ENCODE results near the gene MACF1.
A peak's percentile ranks its signal among the peaks of the same experiment; 100 is the strongest.
"Not testable (repeated sequence)": the region's sequence is repeated elsewhere in the genome, so short reads cannot be mapped to it uniquely, and the experiment has no call there.

The MACF1 gene

DNA sequence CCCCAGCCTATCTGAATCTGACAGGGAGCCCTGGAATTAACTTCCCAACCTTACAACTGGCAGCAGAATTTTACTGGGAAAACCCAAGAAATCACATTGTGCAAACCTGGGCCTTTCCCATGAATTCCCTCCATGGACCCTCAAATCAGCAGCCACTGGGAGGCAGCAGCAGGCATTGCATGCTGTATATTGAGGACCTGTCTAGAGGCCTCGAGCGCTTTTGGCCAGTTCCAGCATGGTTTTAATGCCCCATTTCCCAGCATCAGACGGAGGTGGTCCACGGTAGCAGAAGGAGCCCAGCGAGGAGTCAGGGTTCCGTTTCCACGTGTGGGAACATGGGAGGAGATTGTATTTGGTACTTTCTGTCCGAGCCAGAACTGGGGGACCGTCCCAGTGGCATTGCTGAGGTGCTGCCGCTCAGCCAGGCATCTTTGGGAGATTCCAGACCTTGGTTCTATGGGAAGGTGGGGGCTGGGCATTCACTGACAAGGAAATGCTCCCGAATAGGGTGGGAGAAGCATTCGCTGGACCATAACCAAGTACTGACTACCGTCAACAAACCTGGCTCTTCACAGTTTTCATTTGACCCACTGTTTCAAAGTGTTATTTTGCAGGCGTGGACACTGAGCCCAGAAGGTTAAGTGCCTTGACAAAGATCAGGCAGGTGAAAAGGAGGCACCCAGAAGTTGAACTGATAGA lies 302.9 kb downstream of the MACF1 start:
- DNase-seq (ENCODE audit: insufficient read length, low spot score): no peak

DNA sequence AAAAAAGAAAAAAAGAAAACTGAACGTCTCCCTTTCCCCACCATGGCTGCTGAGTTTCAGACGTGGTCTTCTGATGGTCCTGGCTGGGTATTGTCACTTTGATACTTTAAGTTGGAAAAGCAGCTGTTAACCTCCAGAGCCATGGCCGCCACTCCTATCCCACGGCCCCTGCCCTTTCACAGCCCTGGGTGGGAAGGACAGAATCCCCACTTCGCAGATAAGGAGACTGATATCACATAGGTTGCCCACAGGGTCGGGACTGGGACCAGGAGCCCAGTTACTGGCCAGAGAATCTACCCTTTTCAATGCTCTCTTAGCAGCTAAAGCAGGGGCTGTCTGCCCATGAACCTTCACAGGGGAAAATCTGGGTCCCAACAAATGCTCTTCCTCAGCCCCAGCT lies 303.8 kb downstream of the MACF1 start:
- no peak for DNase-seq (ENCODE audit: insufficient read length, low spot score)
- FAIRE-seq: no peak
- TF ChIP-seq TAF1 (IDR thresholded peaks at IDR 0.05; ENCODE audit: low read depth, low read length) (no peak), PAX5 (IDR thresholded peaks at IDR 0.05; ENCODE audit: insufficient read depth, low read length, severe bottlenecking) (no peak), POU2F2 (IDR thresholded peaks at IDR 0.05; ENCODE audit: low read depth, low read length) (no peak), SPI1 (IDR thresholded peaks at IDR 0.05; ENCODE audit: low read depth, low read length) (no peak), POLR2A (IDR thresholded peaks at IDR 0.05; ENCODE audit: low read depth, low read length) (no peak), POLR2AphosphoS5 (IDR thresholded peaks at IDR 0.05; ENCODE audit: low read depth, low read length) (no peak)

More for the DNA sequence above, 302.9 kb downstream of the MACF1 start:
- FAIRE-seq: no peak
- TF ChIP-seq POLR2A (IDR thresholded peaks at IDR 0.05; ENCODE audit: low read depth, low read length) (no peak), PAX5 (IDR thresholded peaks at IDR 0.05; ENCODE audit: insufficient read depth, low read length, severe bottlenecking) (no peak), POU2F2 (IDR thresholded peaks at IDR 0.05; ENCODE audit: low read depth, low read length) (no peak), SPI1 (IDR thresholded peaks at IDR 0.05; ENCODE audit: low read depth, low read length) (no peak), TAF1 (IDR thresholded peaks at IDR 0.05; ENCODE audit: low read depth, low read length) (no peak), POLR2AphosphoS5 (IDR thresholded peaks at IDR 0.05; ENCODE audit: low read depth, low read length) (no peak)

DNA sequence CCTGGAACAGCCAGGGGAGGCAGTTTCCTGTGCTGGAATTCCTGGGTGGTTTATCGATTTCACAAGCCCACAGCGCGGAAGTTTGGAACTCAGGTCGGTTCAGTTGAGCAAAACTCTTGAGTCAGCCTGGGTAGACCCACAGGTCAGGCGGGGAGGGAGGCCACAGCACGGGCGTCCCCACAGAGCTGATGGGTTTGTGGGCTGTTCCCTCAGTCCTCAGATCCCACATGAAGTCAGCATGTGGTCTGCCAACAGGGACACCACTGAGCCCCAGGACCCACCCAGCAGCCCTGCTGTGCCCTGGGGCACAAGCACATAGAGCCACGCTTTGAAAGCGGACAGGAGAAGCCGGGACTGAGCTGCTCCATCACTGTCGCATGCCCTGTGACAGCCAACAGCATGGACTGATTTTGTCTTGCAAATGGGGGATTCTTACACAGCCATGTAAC lies 304.4 kb downstream of the MACF1 start:
- no peak for FAIRE-seq

GRCh38 chr1:39509360-39510009 lies 305.0 kb downstream of the MACF1 start:
- peak; percentile 46 for DNase-seq (ENCODE audit: insufficient read length, low spot score)
- TF ChIP-seq SPI1 (IDR thresholded peaks at IDR 0.05; ENCODE audit: low read depth, low read length) (0 out of 2 replicates have a peak, but pooled peaks have one; percentile 34), PAX5 (IDR thresholded peaks at IDR 0.05; ENCODE audit: insufficient read depth, low read length, severe bottlenecking) (no peak)
- peak; percentile 98 for FAIRE-seq

More for the DNA sequence above, 304.4 kb downstream of the MACF1 start:
- peak; percentile 53 for DNase-seq (ENCODE audit: insufficient read length, low spot score)
- TF ChIP-seq POLR2A (IDR thresholded peaks at IDR 0.05; ENCODE audit: low read depth, low read length): no peak
- TF ChIP-seq SPI1 (IDR thresholded peaks at IDR 0.05; ENCODE audit: low read depth, low read length): no peak
- no peak for TF ChIP-seq POU2F2 (IDR thresholded peaks at IDR 0.05; ENCODE audit: low read depth, low read length)
- TF ChIP-seq PAX5 (IDR thresholded peaks at IDR 0.05; ENCODE audit: insufficient read depth, low read length, severe bottlenecking): no peak

DNA sequence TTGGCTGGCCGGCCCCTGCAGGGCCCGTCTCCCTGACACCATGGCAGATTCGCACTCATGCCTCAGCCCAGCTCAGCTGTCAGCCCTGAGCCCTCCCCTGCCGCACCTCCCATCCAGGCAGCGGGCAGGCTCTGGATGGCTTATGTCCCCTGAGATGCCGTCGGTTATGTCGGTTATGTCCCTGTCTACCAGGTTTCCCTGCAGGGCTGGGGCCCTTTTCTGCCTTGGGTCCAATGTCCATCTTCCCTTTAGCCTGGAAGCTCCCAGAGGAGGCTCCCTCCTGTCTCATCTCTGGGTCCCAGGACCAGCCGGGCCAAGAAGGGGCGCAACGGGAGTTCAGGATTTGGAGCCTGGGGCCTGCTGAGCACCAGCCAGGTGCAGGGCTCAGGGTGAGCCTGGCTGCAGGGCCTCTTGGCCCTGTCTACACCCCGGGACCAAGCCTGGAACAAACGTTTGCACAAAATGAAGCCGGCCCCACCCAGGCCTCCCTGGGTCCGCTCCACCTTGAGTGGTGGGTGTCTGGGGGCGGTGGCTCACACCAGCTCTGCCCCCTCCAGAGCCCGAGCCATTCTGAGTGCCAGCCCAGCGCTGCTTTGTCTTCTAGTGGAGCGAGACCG lies 306.2 kb downstream of the MACF1 start:
- not testable (repeated sequence) for DNase-seq (ENCODE audit: insufficient read length, low spot score); FAIRE-seq

DNA sequence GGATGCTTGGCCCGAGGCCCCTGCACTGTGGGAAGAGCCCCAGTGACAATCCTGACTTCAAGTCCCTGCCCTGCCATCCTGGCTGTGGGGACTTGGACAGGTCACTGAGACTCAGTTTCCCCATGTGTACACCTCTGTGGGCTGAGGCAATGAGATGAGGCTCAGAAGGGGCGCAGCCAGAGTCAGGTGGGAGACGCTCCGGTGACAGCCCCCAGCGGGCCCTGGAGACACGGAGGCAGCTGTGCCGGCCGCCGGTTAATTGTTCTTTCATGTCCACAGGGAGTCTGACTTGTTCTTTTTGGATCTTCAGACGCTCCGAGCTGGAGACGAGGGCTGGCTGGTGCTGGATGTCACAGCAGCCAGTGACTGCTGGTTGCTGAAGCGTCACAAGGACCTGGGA lies 307.0 kb downstream of the MACF1 start:
- FAIRE-seq: peak; percentile 33
- not testable (repeated sequence) for DNase-seq (ENCODE audit: insufficient read length, low spot score)

GRCh38 chr1:39512234-39512847 lies 307.8 kb downstream of the MACF1 start:
- not testable (repeated sequence) for DNase-seq (ENCODE audit: insufficient read length, low spot score)
- peak; percentile 91 for FAIRE-seq

- not testable (repeated sequence) for DNase-seq (ENCODE audit: insufficient read length, low spot score)
- FAIRE-seq: peak; percentile 97
Observed at GRCh38 chr1:39514710-39515124, 310.2 kb downstream of the MACF1 start.

DNA sequence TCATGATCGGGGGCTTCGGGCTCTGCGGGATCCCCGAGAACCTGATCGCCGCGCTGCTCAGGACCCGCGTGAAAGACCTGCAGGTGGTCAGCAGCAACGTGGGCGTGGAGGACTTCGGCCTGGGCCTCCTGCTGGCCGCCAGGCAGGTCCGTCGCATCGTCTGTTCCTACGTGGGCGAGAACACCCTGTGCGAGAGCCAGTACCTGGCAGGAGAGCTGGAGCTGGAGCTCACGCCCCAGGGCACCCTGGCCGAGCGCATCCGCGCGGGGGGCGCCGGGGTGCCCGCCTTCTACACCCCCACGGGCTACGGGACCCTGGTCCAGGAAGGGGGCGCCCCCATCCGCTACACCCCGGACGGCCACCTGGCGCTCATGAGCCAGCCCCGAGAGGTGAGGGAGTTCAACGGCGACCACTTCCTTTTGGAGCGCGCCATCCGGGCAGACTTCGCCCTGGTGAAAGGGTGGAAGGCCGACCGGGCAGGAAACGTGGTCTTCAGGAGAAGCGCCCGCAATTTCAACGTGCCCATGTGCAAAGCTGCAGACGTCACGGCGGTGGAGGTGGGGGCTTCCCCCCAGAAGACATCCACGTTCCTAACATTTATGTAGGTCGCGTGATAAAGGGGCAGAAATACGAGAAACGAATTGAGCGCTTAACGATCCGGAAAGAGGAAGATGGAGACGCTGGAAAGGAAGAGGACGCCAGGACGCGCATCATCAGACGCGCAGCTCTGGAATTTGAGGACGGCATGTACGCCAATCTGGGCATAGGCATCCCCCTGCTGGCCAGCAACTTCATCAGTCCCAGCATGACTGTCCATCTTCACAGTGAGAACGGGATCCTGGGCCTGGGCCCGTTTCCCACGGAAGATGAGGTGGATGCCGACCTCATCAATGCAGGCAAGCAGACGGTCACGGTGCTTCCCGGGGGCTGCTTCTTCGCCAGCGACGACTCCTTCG lies 310.9 kb downstream of the MACF1 start:
- not testable (repeated sequence) for FAIRE-seq; DNase-seq (ENCODE audit: insufficient read length, low spot score)

DNA sequence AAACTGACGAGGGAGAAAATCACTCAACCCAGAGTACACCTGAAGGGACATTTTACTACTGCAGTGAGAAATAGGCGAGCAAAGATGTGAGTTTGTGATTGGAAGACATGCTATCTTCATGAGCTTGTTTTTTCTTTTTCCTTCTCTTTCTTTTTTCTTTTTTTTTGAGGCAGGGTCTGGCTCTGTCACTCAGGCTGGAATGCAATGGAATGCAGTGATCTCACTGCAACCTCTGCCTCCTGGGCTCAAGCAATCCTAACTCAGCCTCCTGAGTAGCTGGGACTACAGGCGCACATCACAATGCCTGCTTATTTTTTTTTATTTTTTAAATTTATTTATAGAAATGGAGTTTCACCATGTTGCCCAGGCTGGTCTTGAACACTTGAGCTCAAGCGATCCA lies 312.3 kb downstream of the MACF1 start:
- not testable (repeated sequence) for FAIRE-seq; DNase-seq (ENCODE audit: insufficient read length, low spot score)

GRCh38 chr1:39517936-39518335 lies 313.4 kb downstream of the MACF1 start:
- not testable (repeated sequence) for DNase-seq (ENCODE audit: insufficient read length, low spot score); FAIRE-seq

DNA sequence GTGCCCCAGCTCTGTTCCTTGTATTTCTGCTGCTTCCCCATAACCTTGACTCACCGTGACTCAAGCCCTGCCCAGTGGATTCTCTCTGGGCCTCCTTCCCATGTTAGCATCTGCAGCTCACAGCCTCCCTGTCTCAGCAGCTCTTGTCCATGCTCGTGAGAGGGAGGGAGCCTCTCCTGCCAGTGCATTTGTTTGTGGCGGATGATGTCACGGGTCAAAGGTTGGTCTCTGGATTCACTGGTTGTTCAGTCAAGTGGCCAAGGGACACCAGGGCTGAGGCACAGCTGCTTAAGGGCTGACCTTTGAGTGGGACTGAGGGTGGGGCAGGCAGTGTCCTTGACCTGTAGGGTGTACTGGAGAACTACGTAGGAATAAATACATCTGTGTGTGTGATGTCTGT lies 314.9 kb downstream of the MACF1 start:
- not testable (repeated sequence) for DNase-seq (ENCODE audit: insufficient read length, low spot score)
- FAIRE-seq: peak; percentile 16

GRCh38 chr1:39522221-39522620 lies 317.7 kb downstream of the MACF1 start:
- FAIRE-seq; DNase-seq (ENCODE audit: insufficient read length, low spot score): not testable (repeated sequence)

Data from GM12891 (cell line).